ENCODE data around the gene NR1D1. TPM values are rescaled to one million over a fixed set of nuclear protein-coding genes. Genes with fewer than 3 reads are reported as not detected.
A peak's percentile ranks its signal among the peaks of the same experiment; 100 is the strongest.

The NR1D1 gene
- total RNA-seq, 1 donor, result 1.7 TPM

DNA sequence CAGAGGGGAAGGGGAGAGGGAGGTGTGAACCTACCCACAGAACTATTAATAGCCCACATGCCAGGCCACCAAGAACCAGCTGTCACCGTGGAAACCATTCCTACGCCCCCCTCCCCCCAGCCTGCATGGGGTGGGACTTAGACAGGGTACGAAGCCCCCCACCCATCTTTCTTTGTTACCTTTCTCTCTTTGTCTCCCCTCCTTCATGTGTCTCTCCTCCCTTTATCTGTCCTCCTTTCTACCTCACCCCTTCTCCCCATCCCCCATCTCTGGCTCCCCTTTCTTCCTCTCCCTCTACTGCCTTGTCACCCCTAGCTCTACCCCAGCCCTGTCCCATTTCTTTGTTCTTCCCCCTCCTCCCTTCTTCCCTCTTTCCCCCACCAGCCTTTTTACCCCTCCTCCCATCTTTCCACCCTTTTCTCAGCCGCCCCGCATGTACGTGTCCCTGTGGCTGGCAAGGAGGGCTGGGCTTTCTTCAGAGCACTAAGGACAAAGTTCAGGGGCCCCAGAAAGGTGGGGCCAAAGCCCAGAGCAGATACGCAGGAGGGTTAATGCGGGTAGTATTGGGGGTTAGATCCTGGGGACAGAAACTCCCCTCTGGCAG lies 29.6 kb downstream of the NR1D1 start:
- no peak for DNase-seq (ENCODE audit: low read depth)
- TF ChIP-seq, protein P1, sequence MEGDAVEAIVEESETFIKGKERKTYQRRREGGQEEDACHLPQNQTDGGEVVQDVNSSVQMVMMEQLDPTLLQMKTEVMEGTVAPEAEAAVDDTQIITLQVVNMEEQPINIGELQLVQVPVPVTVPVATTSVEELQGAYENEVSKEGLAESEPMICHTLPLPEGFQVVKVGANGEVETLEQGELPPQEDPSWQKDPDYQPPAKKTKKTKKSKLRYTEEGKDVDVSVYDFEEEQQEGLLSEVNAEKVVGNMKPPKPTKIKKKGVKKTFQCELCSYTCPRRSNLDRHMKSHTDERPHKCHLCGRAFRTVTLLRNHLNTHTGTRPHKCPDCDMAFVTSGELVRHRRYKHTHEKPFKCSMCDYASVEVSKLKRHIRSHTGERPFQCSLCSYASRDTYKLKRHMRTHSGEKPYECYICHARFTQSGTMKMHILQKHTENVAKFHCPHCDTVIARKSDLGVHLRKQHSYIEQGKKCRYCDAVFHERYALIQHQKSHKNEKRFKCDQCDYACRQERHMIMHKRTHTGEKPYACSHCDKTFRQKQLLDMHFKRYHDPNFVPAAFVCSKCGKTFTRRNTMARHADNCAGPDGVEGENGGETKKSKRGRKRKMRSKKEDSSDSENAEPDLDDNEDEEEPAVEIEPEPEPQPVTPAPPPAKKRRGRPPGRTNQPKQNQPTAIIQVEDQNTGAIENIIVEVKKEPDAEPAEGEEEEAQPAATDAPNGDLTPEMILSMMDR (IDR thresholded peaks at IDR 0.05; ENCODE audit: insufficient read depth, low read depth, low read length), result no peak
- H3K4me3 ChIP-seq (ENCODE audit: low read depth, low read length), result no peak overlapping the region

DNA sequence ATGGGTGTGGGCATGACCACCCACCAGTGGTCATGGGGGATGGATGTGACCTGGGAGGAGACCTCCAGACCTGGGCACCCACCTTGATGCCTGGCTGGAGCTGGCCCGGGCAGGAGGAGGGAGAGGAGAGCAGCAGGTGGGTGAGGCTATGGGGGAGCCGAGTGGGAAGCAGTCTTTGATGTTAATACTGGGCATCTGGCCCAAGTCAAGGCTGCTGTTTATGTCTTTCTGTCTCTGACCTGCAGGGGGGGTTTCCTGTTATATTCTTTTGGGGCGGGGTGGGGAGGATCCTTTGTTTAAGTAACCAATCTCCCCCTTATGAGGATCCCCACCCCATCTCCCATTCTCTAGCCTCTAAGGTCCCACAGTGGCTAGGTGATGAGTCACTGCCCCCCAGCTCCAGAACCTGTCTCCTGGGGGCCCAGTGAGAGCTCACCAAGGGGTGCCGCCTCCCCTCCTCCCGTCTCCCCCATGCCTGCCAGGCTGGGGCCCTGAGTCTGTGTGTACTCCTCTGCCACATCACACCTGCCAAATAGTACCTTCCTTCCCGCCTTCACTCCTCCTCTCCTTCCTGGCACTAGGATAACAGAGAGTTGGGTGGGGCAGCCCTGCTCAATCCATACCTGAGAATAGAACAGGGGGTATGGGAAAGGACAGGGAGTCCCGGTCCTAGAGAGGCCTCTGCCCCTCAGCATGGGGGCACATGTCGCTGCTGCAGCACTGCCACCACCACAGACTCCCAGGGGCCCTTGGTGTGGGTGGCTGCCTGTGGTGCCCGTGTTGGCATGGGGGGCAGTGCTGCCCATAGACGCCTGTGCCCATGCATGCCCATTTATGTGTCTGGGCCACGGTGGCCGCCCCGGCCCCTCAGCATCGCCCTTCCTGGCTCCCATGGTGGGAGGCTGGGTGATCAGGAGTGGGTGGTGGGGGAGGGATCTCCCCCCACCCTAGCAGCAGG lies 30.4 kb downstream of the NR1D1 start:
- no peak overlapping the region for H3K4me3 ChIP-seq (ENCODE audit: low read depth, low read length)
- no peak for DNase-seq (ENCODE audit: low read depth)
- TF ChIP-seq, protein P1 (IDR thresholded peaks at IDR 0.05; ENCODE audit: insufficient read depth, low read depth, low read length), result peak; percentile 32

GRCh38 chr17:40068917-40069750 lies 31.3 kb downstream of the NR1D1 start:
- peak overlapping the region; percentile 21 for H3K4me3 ChIP-seq (ENCODE audit: low read depth, low read length)
- TF ChIP-seq, protein P1 (IDR thresholded peaks at IDR 0.05; ENCODE audit: insufficient read depth, low read depth, low read length), result no peak
- DNase-seq (ENCODE audit: low read depth), result peak; percentile 83

DNA sequence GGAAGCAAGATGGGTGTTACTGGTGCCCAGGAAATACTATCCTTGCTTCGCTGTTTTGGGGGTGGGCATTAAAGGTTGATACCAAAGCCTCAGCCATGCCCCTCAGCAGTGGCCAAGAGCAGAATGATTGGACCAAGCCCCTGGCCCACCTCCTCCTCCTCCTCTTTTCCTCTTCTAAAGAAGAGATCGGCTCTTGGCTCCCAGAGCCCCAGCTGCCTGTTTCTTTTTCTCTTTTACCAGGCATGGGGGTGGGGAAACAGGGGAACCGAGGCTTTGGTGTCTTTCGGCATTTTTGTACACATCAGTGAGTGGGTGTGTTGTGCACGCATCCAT lies 31.8 kb downstream of the NR1D1 start:
- peak overlapping the region; percentile 21 for H3K4me3 ChIP-seq (ENCODE audit: low read depth, low read length)
- TF ChIP-seq, protein P1 (IDR thresholded peaks at IDR 0.05; ENCODE audit: insufficient read depth, low read depth, low read length), result no peak
- no peak for DNase-seq (ENCODE audit: low read depth)

DNA sequence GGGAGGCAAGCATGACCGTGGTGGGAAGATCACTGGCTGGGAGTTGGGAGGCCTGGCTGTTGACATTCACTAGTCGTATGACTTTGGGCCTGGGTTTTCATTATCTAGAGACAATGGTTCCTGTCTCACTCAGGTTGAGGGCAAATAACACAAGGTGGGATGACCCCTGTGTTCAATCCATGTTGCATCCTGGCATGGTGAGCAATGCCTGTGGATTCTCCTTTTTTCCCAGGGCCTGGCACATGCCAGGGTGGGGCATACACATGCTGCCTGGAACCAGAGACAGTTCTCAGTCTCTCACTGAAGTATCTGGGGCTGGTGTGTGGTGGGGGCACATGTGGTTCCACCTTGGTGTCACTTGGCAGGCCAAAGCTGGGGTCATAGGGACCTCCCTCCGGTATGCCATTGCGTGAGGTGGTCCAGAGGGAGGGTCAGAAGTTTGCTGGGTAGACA lies 32.2 kb downstream of the NR1D1 start:
- no peak for DNase-seq (ENCODE audit: low read depth)
- TF ChIP-seq, protein P1 (IDR thresholded peaks at IDR 0.05; ENCODE audit: insufficient read depth, low read depth, low read length), result no peak
- H3K4me3 ChIP-seq (ENCODE audit: low read depth, low read length), result peak overlapping the region; percentile 21

DNA sequence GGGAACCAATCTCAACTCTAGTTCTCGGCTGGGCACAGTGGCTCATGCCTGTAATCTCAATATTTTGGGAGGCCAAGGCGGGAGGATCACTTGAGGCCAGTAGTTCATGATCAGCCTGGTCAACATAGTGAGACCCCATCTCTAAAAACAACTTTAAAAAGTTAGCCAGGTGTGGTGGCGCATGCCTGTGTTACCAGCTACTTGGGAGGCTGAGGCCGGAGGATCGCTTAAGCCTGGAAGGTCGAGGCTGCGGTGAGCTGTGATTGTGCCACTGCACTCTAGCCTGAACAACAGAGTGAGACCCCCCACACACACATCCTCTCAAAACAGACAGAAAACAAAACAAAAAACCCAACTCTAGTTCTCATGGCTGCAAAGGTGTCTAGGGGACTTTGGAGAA lies 32.7 kb downstream of the NR1D1 start:
- H3K4me3 ChIP-seq (ENCODE audit: low read depth, low read length), result no peak overlapping the region
- TF ChIP-seq, protein P1 (IDR thresholded peaks at IDR 0.05; ENCODE audit: insufficient read depth, low read depth, low read length), result no peak
- DNase-seq (ENCODE audit: low read depth), result no peak
